Measurements from ENCODE around the gene NFATC2IP.

GRCh38 chr16:28930652-28931051 is 20.1 kb upstream of the NFATC2IP start:
- no peak for TF ChIP-seq POLR2A (IDR thresholded peaks at IDR 0.05)
- no peak for TF ChIP-seq CTCF (IDR thresholded peaks at IDR 0.05)

Data from uterus (tissue), 2 donors.